Measurements from ENCODE around the gene CNKSR1. TPM values are rescaled to one million over a fixed set of nuclear protein-coding genes. Genes with fewer than 3 reads are reported as not detected.
"Not testable (repeated sequence)": the region's sequence is repeated elsewhere in the genome, so short reads cannot be mapped to it uniquely, and the experiment has no call there.

The CNKSR1 gene
- total RNA-seq, 2 donors from 2014 or later: 3.8 to 5.4 TPM

DNA sequence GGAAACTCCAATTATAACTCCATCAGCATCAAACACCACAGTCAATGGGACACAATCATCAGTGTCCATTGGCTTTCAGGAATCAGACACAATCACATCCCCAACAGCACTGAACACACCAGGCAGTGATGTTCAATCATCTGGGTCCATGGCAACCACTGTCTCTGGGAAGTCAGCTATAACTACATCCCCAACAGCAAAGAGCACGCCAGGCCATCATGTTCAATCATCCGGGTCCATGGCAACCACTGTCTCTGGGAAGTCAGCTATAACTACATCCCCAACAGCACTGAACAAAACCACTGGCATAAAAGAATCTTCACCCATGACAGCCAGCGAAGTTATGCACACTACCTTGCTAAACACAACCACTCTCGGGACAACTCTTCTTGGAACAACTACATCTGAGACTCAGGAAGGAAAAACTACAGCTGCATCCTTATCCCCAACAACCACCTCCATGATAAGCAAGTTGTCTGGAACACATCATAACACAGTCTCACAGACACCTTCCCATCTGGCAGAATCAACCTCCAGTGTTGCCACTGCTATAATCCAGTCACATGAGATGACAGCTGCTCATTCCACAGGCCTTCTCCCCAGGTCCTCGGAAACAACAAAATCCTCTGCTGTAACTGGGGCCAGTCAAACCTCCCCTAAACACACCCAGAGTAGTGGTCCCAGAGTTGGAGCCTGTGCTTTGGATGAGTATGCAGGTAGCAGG, 33.0 kb downstream of the CNKSR1 start:
- no peaks in the 10 kb centered on the region for H3K36me3 Mint-ChIP-seq (ENCODE audit: low read depth)
- no peaks in the 10 kb centered on the region for H3K9me3 ChIP-seq (ENCODE audit: control insufficient read depth, low read length, poor library complexity, severe bottlenecking)
- no peaks in the 10 kb centered on the region for H3K27me3 Mint-ChIP-seq
- H3K27ac Mint-ChIP-seq: no peak overlapping the region
- DNase-seq (no peak), ATAC-seq (no peak)
- no peak overlapping the region for H3K4me3 Mint-ChIP-seq
- H3K4me1 Mint-ChIP-seq: peaks cover 4% of the 10 kb centered on the region

- Mint-ChIP-seq H3K27me3 (no peaks in the 10 kb centered on the region), H3K27ac (no peak overlapping the region), H3K4me3 (no peak overlapping the region), H3K4me1 (peaks cover 4% of the 10 kb centered on the region), H3K36me3 (ENCODE audit: low read depth) (no peaks in the 10 kb centered on the region)
- DNase-seq (no peak), ATAC-seq (no peak)
- no peaks in the 10 kb centered on the region for H3K9me3 ChIP-seq (ENCODE audit: control insufficient read depth, low read length, poor library complexity, severe bottlenecking)
Measured at GRCh38 chr1:26212726-26213125, 35.4 kb downstream of the CNKSR1 start.

DNA sequence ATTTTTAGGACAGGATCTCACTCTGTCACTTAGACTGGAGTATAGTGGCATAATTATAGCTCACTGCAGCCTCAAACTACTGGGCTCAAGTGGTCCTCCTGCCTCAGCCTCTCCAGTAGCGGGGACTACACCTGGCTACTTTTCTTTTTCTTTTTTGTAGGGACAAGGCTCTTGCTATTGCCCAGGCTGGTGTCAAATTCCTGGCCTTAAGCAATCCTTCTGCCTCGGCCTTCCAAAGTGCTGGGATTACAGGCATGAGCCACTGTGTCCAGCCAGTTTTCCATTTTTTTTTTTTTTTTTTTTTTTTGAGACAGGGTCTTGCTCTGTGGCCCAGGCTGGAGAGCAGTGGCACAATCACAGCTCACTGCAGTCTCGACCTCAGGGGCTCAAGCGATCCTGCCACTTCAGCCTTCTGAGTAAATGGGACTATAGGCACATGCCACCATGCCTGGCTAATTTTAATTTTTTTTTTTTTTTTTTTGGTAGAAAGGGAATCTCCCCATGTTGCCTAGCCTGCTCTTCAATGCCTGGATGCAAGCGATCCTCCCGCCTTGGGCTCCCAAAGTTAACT, 36.1 kb downstream of the CNKSR1 start:
- no peak for DNase-seq
- H3K9me3 ChIP-seq (ENCODE audit: control insufficient read depth, low read length, poor library complexity, severe bottlenecking): no peaks in the 10 kb centered on the region
- Mint-ChIP-seq H3K27ac (no peak overlapping the region), H3K4me1 (peaks cover 4% of the 10 kb centered on the region), H3K27me3 (no peaks in the 10 kb centered on the region), H3K36me3 (ENCODE audit: low read depth) (no peaks in the 10 kb centered on the region), H3K4me3 (no peak overlapping the region)
- ATAC-seq: no peak

- H3K27ac Mint-ChIP-seq: no peak overlapping the region
- H3K9me3 ChIP-seq (ENCODE audit: control insufficient read depth, low read length, poor library complexity, severe bottlenecking): no peaks in the 10 kb centered on the region
- no peak for DNase-seq
- H3K4me3 Mint-ChIP-seq: no peak overlapping the region
- no peaks in the 10 kb centered on the region for H3K4me1 Mint-ChIP-seq
- no peaks in the 10 kb centered on the region for H3K36me3 Mint-ChIP-seq (ENCODE audit: low read depth)
- ATAC-seq: no peak
- H3K27me3 Mint-ChIP-seq: peaks cover 1% of the 10 kb centered on the region
Measured at GRCh38 chr1:26215246-26215645, 38.0 kb downstream of the CNKSR1 start.

GRCh38 chr1:26218906-26219494, 41.7 kb downstream of the CNKSR1 start:
- H3K4me1 Mint-ChIP-seq: no peaks in the 10 kb centered on the region
- H3K36me3 Mint-ChIP-seq (ENCODE audit: low read depth): no peaks in the 10 kb centered on the region
- H3K9me3 ChIP-seq (ENCODE audit: control insufficient read depth, low read length, poor library complexity, severe bottlenecking): no peaks in the 10 kb centered on the region
- DNase-seq: no peak
- ATAC-seq: no peak
- no peak overlapping the region for H3K4me3 Mint-ChIP-seq
- H3K27ac Mint-ChIP-seq: no peak overlapping the region
- peaks cover 18% of the 10 kb centered on the region for H3K27me3 Mint-ChIP-seq

- Mint-ChIP-seq H3K4me1 (no peaks in the 10 kb centered on the region), H3K27me3 (peaks cover 19% of the 10 kb centered on the region), H3K36me3 (ENCODE audit: low read depth) (no peaks in the 10 kb centered on the region), H3K27ac (no peak overlapping the region), H3K4me3 (no peak overlapping the region)
- ATAC-seq (no peak), DNase-seq (no peak)
- no peaks in the 10 kb centered on the region for H3K9me3 ChIP-seq (ENCODE audit: control insufficient read depth, low read length, poor library complexity, severe bottlenecking)
Measured at GRCh38 chr1:26220199-26220912, 43.1 kb downstream of the CNKSR1 start.

DNA sequence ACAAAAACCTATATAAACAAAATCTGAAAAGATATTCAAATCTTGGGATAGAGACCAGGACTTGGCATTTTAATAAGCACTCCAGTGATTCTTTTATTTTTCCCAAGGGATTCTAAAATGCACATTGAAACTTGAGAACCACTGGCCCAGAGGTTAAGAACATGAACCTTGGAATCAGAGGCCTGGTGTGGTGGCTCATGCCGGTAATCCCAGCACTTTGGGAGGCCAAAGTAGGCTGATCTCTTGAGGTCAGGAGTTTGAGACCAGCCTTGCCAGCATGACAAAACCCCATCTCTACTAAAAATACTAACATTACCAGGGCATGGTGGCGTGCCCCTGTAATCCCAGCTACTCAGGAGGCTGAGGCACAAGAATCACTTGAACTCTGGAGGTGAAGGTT, 43.8 kb downstream of the CNKSR1 start:
- DNase-seq: no peak

GRCh38 chr1:26224606-26225005, 47.3 kb downstream of the CNKSR1 start:
- DNase-seq: no peak
- H3K27me3 Mint-ChIP-seq: peaks cover 45% of the 10 kb centered on the region
- H3K4me1 Mint-ChIP-seq: peaks cover 5% of the 10 kb centered on the region
- ATAC-seq: no peak
- H3K36me3 Mint-ChIP-seq (ENCODE audit: low read depth): peaks cover 4% of the 10 kb centered on the region
- no peaks in the 10 kb centered on the region for H3K9me3 ChIP-seq (ENCODE audit: control insufficient read depth, low read length, poor library complexity, severe bottlenecking)
- H3K4me3 Mint-ChIP-seq: no peak overlapping the region
- no peak overlapping the region for H3K27ac Mint-ChIP-seq

More for the DNA sequence above, 43.8 kb downstream of the CNKSR1 start:
- Mint-ChIP-seq H3K4me1 (peaks cover 5% of the 10 kb centered on the region), H3K27ac (no peak overlapping the region), H3K36me3 (ENCODE audit: low read depth) (peaks cover 4% of the 10 kb centered on the region), H3K4me3 (no peak overlapping the region), H3K27me3 (peaks cover 27% of the 10 kb centered on the region)
- no peak for ATAC-seq
- no peaks in the 10 kb centered on the region for H3K9me3 ChIP-seq (ENCODE audit: control insufficient read depth, low read length, poor library complexity, severe bottlenecking)

GRCh38 chr1:26225033-26225831, 47.9 kb downstream of the CNKSR1 start:
- Mint-ChIP-seq H3K27me3 (peaks cover 44% of the 10 kb centered on the region), H3K4me3 (peak overlapping the region; percentile 88), H3K27ac (peak overlapping the region; percentile 57), H3K36me3 (ENCODE audit: low read depth) (peaks cover 4% of the 10 kb centered on the region), H3K4me1 (peaks cover 5% of the 10 kb centered on the region)
- peak; percentile 61 for ATAC-seq
- H3K9me3 ChIP-seq (ENCODE audit: control insufficient read depth, low read length, poor library complexity, severe bottlenecking): no peaks in the 10 kb centered on the region
- DNase-seq: peak in 2 of 3 donors; percentile 22 to 35

GRCh38 chr1:26230682-26231081, 53.4 kb downstream of the CNKSR1 start:
- not testable (repeated sequence) for H3K36me3 Mint-ChIP-seq (ENCODE audit: low read depth); H3K9me3 ChIP-seq (ENCODE audit: control insufficient read depth, low read length, poor library complexity, severe bottlenecking); H3K4me3 Mint-ChIP-seq; ATAC-seq; H3K27ac Mint-ChIP-seq; DNase-seq
- peaks cover 17% of the 10 kb centered on the region for H3K4me1 Mint-ChIP-seq
- peaks cover 23% of the 10 kb centered on the region for H3K27me3 Mint-ChIP-seq

DNA sequence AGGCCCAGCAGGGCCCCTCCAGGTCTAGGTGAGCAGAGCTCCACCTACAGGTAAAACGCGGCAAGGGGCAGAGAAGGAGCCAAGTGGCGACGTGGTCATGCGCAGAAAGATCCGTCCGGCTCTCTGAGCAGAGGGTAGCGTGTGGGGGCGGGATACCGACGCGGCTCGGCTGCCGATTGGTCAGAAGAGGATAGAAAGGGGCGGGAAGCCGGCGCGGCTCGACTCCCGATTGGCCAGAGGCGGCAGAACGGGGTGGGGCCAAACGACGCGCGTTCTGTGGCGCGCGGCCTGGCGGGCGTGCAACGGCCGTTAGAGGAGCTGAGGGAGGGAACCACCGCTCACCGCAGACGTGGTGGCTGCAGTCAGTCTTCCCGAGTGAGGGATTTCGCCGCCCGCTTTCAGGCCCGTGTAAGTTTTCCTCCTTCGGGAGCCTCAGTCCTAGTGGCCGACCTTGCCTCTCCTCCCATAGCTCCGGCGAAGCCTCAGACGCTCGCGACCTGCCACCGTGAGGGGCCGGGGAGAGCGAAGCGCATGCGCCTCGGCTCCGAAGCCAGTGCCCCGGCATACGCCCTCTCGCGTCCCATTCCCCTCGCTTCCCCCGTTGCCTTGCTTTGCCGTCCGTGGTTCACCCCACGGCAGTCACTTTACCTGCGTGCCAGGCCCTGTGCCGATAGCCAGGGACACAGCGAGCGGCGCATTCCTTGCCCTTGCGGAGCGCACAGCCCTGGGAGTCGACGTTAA, 56.8 kb downstream of the CNKSR1 start, which contains the start of gene CEP85:
Gene CEP85 (plus strand): TSS at position 298 of the 741 bp plus-strand sequence. CDS start 5,584 bp downstream, outside the sequence.
- H3K9me3 ChIP-seq (ENCODE audit: control insufficient read depth, low read length, poor library complexity, severe bottlenecking): no peaks in the 10 kb centered on the region
- Mint-ChIP-seq H3K36me3 (ENCODE audit: low read depth) (no peaks in the 10 kb centered on the region), H3K27me3 (no peaks in the 10 kb centered on the region), H3K4me3 (peak within 1 kb of the TSS; percentile 100), H3K27ac (peak within 1 kb of the TSS; percentile 97), H3K4me1 (peaks cover 29% of the 10 kb centered on the region)
- DNase-seq (peak; percentile 96 to 97 (median 97)), ATAC-seq (peak; percentile 92)

All from T-helper 17 cell (primary cell).